Stimulated activated CD4-positive, alpha-beta T cell treated with anti-CD3 and anti-CD28 coated beads, Interleukin-1b, Interleukin-23, amount 100 ng/mL, for 48 hours (primary cell): ENCODE measurements around the gene TCFL5.
"Not testable (repeated sequence)": the region's sequence is repeated elsewhere in the genome, so short reads cannot be mapped to it uniquely, and the experiment has no call there.

ENCODE experiments used
- DNase-seq: peaks from one replicate; pipeline ENCODE4 v3.0.0-alpha.2; 2020

The TCFL5 gene

DNA sequence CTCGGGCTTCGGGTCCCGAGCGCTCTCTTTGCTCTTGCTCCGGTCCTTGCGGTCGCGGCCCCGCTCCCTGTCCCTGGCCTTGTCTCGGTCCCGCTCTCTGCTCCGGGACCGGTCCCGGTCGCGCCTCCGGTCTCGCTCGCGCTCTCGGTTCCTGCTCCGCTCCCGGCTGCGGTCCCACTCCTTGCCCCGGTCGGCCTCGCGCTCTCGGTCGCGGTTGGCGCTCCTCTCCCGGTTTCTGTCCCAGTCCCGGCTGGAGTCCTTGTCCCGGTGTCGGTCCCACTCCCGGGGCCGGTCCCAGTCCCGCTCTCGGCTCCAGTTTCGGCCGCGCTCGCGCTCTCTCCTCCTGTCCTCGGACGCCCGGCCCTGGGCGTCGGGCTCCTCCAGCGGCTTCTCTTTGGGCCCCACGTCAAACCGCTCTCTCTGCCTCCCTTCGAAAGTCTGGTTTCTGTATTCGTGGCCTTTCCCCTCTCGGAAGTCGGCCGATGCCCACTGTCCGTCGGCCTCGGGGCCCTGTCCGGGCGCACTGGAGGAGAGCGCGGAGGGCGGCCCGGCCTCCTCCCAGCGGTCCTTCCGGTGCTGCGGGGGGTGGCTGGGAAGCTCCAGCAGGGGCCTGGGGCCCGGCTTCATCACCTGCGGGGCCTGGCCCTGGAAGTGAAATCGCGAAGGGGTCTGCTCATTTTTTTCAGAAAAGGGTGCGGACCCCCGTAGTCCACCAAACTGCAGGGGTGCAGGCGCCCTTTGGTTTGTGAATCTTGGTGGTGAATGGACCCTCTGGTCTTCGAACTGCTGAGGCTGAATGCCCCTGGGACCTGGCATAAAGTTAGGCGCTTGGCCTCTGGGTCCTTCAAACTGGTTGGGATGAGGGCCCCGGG lies 17.9 kb upstream of the TCFL5 start:
- DNase-seq, result no peak

DNA sequence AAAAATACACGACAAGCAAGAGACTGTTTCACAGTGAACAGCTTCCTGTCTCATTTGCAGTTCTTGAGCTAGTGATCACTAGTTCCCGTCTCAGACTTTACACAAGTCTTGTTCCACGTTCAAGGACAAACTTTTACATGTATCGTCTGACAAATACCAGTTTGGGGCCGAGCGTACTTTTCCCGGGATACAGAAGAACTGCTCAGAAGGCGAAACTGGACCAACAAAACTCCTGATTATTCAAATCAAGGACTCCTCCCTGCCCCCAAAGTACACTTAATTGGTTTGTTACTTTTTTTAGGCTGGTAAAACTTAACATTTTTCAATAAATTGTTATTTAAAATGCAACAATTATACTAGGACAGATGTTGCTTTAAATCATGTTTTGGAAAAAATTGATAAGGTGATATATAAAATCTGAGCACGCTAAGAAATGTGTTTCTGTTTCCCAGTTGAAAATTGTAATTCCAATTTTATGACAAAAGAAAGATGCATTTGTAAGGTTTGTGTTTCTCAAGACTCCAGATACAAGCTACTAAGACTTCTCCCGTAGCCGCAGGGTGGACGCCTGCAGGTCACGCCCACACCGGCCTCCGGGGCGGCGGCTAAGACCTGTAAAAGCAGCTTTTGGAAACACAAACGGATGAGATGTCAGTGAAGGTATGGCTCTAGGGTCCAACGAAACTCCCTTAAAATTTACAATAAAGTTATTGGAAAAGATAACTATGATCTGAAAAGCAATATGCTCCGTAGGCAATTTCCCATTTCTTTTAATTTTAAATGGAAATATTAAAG lies 16.8 kb upstream of the TCFL5 start:
- DNase-seq, result no peak

DNA sequence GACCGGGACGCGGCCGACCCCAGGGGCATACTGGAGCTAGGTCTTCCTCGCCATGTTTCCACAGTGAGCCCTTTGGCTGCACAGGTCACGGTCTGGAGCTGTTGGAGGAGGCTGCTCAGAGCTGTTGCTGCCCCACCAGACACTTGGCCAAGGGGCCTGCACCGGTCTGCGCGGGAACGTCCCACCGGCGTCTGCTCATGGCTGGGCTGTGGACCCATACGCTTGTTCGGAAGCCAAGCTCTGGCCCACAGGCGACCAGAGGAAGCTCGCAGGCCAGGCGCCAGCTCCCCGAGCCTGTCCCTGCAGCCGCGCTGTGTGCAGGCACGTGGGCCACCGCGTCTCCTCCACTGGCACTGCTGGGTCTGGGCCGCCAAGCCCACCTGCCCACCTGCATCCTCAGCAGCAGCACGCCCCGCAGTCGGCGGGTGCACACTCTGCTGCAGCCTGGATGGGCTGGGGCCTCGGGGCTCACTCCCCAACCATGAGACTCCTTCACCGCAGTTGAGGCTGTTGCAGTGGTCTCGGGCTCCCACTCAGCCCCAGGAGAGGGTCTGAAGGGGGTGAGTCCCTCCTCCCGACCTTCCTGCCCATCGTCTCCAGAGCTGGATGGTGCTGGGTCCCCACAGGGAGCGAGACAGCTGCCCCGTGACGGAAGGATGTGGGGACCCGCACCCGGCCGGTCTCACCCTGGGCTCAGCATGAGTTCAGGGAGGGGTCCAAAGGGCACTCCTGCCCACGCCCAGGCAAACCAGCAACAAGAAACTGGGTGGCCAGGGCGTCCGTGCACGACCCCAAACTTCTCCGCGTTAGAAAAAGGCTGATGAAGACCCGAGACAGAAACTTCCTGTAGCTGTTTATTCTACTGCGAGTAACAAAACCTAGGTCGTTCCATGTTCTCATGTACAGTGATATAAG lies 15.5 kb upstream of the TCFL5 start:
- DNase-seq, result no peak

DNA sequence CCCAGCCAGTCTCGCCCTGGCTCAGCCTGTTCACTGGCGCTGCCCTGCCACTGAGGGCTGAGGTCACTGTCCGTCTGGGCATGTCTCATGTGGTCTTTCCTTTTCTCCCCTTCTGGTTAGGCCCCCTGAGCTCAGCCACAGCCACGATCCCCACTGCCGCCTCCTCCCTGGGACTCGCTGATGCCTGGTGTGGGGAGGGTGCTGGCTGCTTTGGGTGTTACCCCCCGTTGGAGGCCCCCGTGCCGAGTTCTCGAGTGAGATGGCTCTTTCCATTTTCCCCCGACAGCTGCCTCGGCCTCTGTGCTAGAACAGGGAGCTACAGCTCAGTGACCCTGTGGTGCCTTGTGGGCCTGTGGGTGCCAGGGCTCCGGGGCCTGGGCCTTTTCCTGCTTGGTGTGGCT lies 14.9 kb upstream of the TCFL5 start:
- DNase-seq, result no peak

DNA sequence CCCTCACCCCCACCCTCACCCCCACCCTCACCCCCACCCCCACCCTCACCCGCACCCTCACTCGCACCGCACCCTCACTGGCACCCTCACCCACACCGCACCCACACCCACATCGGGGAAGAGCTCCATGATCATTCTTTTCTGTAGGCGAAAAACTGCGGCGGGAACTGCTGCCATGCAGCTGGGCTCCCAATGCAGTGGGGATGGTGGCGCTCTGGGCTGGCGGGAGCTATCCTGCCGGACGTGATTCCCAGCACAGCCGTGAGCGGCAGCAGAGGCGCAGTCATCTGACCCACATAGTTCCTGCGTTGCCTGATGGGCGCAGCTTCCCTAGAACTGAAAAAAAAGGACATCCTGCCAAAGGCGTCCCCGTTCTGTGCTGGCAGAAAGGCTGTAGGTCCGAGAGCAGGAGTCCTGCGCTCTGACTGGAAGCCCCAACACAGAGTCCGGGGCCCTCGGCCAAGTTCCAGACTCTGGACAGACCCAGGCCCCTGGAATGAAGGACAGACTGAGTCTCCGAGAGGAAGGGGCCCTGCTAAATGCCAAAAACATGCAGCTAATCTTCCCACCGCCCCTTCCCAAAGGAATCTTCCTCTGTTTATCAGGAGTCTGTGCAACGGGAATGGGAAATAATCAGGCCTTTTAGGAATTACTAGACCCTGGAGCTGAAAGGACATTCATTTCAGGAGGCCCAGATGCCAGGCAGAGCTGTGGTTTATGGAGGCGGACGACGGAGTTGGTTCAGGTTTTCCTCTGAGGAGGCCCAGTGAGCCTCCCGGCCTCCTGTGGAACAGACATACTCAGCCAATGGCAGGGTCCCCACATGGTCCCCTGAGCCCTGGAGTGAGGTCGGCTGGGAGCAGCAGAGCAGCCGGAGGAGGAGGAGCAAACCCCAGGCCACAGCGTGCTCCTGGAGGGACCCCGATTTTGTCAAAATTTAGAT lies 14.1 kb upstream of the TCFL5 start:
- no peak for DNase-seq

DNA sequence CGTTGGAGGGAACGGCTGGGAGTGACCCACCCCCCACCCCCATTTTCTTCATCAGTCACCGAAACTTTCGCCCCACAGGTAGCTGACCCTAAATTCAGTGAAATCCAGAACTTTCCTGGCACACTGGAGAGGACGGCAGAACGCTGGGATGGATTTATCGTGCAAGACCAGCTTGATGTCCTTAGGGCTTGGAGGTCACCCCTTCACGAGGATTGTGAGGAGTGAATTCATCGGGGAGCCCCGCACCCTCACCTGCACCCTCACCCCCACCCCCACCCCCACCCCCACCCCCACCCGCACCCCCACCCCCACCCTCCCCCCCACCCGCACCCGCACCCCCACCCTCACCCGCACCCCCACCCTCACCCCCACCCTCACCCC lies 13.3 kb upstream of the TCFL5 start:
- no peak for DNase-seq

DNA sequence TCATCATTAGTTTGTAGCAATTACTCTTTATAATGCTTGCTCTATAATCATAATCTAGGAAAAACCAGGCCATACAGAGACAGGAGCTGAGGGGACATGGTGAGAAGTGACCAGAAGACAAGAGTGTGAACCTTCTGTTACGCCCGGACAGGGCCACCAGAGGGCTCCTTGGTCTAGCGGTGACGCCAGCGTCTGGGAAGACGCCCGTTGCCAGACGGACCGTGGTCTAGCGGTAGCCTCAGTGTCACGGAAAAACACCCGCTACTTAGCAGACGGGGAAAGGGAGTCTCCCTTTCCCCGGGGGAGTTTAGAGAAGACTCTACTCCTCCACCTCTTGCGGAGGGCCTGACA lies 12.0 kb upstream of the TCFL5 start:
- peak; percentile 32 for DNase-seq

DNA sequence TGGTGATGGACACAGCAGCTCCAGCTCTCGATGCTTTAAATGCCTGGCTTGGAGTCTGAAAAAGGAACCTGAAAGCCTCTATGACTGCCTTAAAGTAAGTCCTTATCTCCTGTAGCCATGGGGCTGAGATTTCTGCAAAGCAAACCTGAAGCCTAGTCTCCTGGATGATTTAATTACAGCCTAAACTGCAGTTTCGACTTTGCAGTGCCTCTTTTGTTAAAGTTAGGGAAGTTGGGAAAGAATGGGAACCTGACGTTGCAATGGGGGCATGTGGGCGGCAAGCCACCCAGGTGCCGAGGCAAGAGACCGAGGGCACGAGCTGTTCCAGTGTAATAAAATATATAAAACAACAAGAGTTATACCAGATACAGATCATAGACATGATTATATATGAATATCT lies 11.7 kb upstream of the TCFL5 start:
- no peak for DNase-seq

DNA sequence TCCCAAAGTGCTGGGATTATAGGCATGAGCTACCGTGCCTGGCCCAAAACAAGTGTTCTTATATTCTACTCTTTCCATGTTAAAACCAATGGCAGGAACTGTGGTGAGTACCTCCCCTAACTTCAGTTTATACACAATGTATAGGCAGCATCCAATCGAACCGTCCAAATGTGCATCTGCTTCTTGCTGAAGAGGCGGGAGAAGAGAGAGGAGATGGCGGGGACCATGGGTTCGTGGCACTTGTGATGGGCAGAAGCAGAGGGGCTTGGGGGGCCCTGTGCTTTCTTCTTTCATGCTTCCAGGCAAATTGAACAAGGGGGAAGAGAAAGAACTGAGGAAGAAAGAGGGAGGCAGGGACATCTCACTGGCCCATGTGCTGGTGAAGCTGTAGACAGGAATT lies 11.2 kb upstream of the TCFL5 start:
- DNase-seq, result no peak

DNA sequence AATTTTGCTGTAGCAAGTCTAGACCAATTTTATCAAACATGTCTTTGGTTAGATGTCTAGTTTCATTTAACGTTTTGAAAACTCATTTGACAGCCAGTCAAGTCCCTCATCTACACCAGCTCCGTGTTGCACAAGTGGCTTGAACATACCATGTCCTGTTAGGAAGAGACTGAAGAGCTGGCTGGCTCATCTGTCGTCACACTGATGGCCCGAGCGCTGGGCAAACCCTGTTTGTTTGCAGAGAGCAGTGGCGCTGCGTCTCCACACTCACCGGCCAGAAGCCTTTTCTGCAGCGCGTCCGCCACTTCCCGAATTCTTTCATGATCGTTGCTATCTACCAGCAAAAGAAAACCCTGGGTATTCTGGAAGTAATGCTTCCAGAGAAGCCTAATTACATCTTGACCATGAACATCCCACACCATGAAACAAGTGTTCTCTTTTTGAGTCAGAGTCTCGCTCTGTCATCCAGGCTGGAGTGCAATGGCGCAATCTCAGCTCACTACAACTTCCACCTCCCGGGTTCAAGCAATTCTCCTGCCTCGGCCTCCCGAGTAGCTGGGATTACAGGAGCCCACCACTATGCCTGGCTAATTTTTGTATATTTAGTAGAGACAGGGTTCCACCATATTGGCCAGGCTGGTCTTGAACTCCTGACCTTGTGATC lies 10.7 kb upstream of the TCFL5 start:
- no peak for DNase-seq

DNA sequence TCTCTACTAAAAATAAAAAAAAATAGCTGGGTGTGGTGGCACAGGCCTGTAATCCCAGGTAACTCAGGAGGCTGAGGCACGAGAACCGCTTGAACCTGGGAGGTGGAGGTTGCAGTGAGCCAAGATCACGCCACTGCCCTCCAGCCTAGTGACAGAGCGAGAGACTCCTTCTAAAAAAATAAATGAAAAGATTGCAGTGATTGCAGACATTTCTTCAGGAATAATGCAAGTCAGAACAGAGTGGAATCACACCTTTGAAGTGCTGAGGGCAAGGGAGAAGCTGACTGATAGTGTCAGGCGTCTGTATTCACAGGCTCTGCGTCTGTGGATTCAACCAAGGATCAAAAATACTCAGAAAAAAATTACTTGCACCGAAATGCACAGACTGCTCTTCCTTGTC lies 2.6 kb upstream of the TCFL5 start:
- no peak for DNase-seq

DNA sequence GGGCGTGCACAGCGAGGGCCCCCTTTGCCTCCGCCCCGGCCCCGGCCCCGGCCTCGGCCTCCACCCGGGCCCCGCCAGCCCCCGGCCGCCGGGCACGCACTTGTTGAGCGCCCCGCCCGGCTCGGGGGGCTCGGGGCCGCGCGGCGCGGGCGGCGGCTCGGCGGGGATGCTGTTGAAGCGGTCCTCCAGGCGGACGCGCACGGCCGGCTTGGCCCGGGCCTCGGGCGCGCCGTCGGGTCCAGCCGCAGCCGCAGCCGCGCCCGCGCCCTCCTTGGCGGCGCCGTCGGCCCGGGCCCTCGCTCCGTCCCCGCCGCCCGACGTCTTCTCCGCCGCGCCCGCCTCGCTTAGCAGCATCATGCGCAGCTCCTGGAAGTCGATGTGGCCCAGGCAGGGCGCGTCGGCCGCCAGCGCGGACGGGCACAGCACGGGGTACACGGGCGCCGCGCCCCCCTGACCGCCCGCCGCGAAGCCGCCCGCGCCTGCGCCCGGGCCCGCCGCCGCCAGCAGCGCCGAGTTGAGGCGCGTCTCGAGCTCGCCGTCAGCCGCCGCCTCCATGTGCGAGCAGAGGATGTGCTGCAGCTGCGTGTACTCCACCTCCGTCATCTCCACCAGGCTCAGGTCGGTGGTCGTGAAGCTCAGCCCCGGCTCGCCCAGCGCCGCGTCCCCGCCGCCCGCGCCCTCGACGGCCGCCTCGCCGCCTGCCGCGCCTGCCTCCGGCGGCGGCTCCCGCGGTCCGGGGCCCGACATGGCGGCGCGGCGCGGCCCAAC lies 514 bp downstream of the TCFL5 start:
- no peak for DNase-seq

DNA sequence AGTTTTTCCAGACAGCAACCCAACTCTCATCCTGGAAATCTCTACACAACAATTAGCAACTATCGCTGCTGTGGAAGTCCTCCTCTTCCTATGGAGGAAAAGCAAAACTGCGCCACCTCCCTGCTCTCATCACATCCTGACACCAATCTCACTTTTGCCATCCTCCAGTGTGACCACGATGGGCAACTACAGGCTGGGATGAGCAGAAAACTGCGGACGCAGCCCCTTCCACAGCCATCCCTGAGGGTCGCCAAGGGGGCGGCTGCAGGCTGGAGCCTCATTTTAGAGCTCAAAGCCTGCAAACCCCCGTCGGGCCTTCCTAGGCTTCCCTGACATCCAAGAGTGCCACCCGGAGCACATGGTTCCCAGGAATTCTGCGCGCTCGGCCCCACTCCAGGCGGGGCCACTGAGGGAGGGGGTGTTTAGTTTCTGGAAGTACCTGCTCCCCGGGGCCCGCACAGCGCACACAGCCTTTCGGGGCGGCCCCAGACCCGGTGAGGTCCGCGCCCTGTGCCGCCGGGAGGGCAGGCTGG lies 1.2 kb downstream of the TCFL5 start:
- no peak for DNase-seq

DNA sequence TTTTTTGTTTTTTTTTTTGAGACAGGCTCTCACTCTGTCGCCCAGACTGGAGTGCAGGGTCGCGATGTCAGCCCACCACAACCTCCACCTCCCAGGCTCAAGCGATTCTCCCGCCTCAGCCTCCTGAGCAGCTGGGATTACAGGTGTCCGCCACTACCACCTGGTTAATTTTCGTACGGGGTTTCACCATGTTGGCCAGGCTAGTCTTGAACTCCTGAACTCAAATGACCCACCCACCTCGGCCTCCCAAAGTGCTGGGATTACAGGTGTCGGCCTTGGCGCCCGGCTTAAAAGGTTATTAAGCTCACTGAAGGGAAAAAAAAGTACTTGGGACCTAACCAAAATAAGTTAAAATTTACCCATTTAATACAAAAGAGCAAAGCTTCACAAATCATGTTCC lies 1.9 kb downstream of the TCFL5 start:
- no peak for DNase-seq

DNA sequence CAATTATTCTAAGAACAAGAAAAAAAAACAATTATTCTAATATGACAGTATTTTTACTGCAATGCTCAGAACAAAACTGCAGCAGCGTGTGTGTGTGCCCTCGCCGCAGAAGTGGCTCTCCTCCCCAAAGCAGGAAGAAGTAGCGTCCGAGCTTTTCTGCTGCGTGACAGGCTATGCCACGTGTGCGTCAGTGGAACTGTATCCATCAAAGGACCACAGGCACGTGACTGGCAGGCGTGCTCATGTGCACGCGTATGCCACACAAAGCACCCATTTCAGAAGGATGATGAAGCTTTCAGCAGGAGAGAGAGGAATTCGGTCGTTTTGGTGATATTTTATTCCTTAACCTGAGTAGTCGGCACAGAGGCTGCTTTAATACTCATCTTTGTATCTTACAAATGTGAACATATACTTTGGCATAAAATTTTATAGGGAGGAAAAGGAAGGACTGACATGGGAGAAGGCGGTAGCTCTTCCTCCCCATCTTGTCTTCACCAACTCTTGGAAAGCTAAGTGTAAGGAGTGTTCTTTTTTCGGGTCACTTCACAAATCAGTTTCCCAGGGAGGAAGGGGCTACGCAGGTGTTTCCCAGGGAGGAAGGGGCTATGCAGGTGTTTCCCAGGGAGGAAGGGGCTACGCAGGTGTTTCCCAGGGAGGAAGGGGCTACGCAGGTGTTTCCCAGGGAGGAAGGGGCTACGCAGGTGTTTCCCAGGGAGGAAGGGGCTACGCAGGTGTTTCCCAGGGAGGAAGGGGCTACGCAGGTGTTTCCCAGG lies 3.4 kb downstream of the TCFL5 start:
- no peak for DNase-seq

DNA sequence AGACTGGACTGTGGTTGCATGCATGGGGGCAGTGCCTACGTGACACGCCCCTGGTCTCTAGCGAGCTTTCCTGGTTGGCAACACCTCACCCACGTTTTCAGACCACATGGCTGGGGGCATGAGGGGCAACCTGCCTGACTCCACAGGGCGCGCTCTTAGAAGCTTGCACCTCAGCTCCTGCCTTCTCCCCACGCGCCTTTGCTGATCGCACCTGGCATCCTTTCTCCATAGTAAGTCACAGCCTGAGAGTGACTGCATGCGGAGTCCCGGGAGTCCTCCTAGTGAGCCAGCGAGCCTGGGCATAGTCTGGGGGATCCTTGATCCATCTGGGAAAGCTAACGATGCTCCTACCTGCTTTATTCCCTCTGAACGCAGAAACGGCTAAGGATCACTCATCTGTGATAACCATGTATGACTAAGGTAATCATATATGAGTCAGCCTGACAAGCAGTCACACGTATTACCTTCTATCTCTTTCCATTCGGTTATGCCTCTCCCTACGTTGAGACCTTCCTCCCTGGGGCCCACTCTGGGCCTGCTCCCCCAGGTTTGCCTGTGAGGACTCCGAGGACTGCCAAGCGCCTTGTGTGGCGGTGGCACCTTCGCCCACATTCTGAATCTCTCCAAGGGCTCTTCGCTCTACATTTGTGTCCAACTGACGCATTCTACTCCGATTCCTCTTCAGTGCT lies 4.5 kb downstream of the TCFL5 start:
- no peak for DNase-seq

DNA sequence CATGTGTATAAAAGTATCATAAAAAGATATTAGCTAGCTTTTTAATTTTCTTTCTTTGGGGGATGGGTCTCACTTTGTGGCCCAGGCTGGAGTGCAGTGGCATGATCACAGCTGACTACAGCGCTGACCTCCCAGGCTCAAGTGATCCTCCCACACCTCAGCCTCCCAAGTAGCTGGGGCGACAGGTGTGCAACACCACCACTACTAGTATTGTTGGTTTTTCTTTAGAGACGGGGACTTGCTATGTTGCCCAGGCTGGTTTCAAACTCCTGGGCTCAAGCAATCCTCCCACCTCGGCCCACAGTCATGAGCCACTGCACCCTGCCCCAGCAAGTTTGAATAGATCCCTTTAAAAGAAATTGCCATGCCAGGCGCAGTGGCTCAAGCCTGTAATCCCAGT lies 6.5 kb downstream of the TCFL5 start:
- no peak for DNase-seq

DNA sequence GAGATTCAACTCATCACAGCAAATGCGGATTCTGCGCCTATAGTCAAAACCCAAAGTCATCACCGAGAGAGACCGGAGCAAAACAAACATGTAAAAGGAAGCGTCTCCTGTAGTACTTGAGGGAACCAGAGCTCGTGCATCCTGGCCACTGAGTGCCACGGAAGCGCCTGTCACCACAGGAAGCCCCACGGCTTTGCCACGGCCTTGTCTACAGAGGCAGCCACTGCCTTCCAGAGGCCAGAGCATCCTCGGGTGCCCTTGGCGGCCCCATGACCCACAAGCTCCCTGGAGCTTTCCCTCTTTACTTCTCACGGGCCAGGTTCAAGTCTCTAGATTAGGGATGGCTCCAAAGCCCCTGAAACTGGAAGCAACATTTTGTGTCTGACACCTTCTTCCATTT lies 7.5 kb downstream of the TCFL5 start:
- no peak for DNase-seq

DNA sequence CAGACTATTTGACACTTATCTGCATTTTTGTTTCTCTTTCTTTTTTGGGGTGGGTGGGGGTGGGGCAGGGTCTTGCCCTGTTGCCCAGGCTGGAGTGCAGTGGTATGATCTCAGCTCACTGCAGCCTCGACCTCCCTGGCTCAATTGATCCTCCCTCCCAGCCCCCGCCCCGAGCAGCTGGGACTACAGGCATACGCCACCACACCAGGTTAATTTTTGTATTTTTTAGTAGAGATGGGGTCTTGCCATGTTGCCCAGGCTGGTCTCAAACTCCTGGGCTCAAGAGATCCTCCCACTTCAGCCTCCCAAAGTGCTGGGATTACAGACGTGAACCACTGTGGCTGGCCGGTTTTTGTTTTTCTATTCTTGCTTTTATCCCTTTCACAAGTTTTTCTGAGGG lies 8.3 kb downstream of the TCFL5 start:
- DNase-seq, result not testable (repeated sequence)
